ENCODE measurements around the gene SOHLH1. TPM values are rescaled to one million over a fixed set of nuclear protein-coding genes. Genes with fewer than 3 reads are reported as not detected.

The SOHLH1 gene
- total and polyA plus RNA-seq, 2 of the 13 experiments (the other 11 are each of a cell fraction or from before 2014, with no cell fraction given) = 0.15 TPM

DNA sequence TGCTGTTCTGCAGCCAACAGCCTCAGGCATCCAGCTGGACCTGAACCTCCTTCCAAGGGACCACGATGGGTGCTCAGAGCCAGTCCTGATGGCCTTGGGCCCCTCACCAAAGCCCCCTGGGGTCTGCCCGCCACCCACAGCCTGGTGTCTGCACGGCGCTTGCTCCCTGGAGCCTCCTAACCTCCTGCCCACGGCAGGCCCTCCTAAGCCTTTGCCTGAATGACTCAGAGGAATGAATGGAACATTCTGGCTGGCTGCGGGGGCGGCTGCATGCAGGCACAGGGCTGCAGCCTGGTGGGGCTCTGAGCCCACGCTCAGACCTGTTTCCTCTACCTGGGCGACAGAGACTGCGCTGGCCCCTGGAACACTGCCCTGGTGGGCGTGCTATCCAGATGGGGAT lies 6.9 kb downstream of the SOHLH1 start:
- DNase-seq (ENCODE audit: low spot score) (no peak), ATAC-seq (no peak), FAIRE-seq (no peak)
- no peaks in the 10 kb centered on the region for H3K79me2 ChIP-seq (ENCODE audit: insufficient read depth, low read length)
- no peaks in the 10 kb centered on the region for H3K36me3 ChIP-seq (replicated peaks in 1 of 2; ENCODE audit: control insufficient read depth in 1 of 2, insufficient read depth in 2 of 2, low read length in 2 of 2)
- H3K4me3 ChIP-seq (replicated peaks in 1 of 3; ENCODE audit: insufficient read depth in 1 of 3, low read depth in 2 of 3, low read length in 3 of 3) = no peak overlapping the region
- no peak overlapping the region for H3K27ac ChIP-seq (ENCODE audit: extremely low read length, insufficient read depth, low read length)
- no peak overlapping the region for H2AFZ ChIP-seq (ENCODE audit: low read length)
- no TSS peak for BruUV-seq (replicated peaks)
- in situ Hi-C loops (cut with HindIII; ENCODE audit: extremely low pct_ligation_motif_present, low pct_unique_long_range_greater_than_20kb) = no loop called here
- ChIA-PET POLR2A (no interaction called here), CTCF (ENCODE audit: low intra/inter-chr PET ratio, low total read pairs) (no interaction called here)
- no peaks in the 10 kb centered on the region for H3K9me3 ChIP-seq (ENCODE audit: low read length)
- H4K20me1 ChIP-seq (ENCODE audit: insufficient read depth, low read length) = no peaks in the 10 kb centered on the region
- no peak overlapping the region for H3K9ac ChIP-seq (ENCODE audit: insufficient read depth, low read depth, low read length)
- no peak overlapping the region for H3K4me2 ChIP-seq (ENCODE audit: low read depth, low read length)
- WGBS (ENCODE audit: low lambda C conversion rate) = 22% methylated on average over 6 of the region's 11 CpGs
- intact Hi-C loops (cut with micrococcal nuclease; ENCODE audit: unreplicated experiment) = no loop called here
- H3K27me3 ChIP-seq (ENCODE audit: control insufficient read depth in 1 of 2, insufficient read depth in 2 of 2, low read length in 2 of 2) = peaks cover 28 to 93% of the 10 kb centered on the region in 2 experiments
- H3K4me1 ChIP-seq (ENCODE audit: insufficient read depth, low read length) = no peaks in the 10 kb centered on the region
- TF ChIP-seq SSRP1 (CRISPR knock-in tag; IDR thresholded peaks at IDR 0.05) (no peak), ZEB1 (IDR thresholded peaks at IDR 0.05; ENCODE audit: insufficient replicate concordance, low read depth) (no peak), DNMT3B (CRISPR knock-in tag; conservative IDR thresholded peaks at IDR 0.05) (no peak), ZNF180 (CRISPR knock-in tag; IDR thresholded peaks at IDR 0.05; ENCODE audit: borderline replicate concordance, low read depth) (no peak), KAT7 (CRISPR knock-in tag; IDR thresholded peaks at IDR 0.05; ENCODE audit: borderline replicate concordance) (no peak), ZNF577 (CRISPR knock-in tag; IDR thresholded peaks at IDR 0.05; ENCODE audit: borderline replicate concordance, low read depth) (no peak), MBD4 (IDR thresholded peaks at IDR 0.05; ENCODE audit: borderline replicate concordance, low read length) (no peak), SMYD3 (CRISPR knock-in tag; IDR thresholded peaks at IDR 0.05) (no peak), TOPORS (CRISPR knock-in tag; IDR thresholded peaks at IDR 0.05) (no peak), ZNF17 (CRISPR knock-in tag; IDR thresholded peaks at IDR 0.05) (no peak), REPIN1 (CRISPR knock-in tag; IDR thresholded peaks at IDR 0.05; ENCODE audit: borderline replicate concordance, low read depth) (no peak)
- TF ChIP-seq, protein P1, sequence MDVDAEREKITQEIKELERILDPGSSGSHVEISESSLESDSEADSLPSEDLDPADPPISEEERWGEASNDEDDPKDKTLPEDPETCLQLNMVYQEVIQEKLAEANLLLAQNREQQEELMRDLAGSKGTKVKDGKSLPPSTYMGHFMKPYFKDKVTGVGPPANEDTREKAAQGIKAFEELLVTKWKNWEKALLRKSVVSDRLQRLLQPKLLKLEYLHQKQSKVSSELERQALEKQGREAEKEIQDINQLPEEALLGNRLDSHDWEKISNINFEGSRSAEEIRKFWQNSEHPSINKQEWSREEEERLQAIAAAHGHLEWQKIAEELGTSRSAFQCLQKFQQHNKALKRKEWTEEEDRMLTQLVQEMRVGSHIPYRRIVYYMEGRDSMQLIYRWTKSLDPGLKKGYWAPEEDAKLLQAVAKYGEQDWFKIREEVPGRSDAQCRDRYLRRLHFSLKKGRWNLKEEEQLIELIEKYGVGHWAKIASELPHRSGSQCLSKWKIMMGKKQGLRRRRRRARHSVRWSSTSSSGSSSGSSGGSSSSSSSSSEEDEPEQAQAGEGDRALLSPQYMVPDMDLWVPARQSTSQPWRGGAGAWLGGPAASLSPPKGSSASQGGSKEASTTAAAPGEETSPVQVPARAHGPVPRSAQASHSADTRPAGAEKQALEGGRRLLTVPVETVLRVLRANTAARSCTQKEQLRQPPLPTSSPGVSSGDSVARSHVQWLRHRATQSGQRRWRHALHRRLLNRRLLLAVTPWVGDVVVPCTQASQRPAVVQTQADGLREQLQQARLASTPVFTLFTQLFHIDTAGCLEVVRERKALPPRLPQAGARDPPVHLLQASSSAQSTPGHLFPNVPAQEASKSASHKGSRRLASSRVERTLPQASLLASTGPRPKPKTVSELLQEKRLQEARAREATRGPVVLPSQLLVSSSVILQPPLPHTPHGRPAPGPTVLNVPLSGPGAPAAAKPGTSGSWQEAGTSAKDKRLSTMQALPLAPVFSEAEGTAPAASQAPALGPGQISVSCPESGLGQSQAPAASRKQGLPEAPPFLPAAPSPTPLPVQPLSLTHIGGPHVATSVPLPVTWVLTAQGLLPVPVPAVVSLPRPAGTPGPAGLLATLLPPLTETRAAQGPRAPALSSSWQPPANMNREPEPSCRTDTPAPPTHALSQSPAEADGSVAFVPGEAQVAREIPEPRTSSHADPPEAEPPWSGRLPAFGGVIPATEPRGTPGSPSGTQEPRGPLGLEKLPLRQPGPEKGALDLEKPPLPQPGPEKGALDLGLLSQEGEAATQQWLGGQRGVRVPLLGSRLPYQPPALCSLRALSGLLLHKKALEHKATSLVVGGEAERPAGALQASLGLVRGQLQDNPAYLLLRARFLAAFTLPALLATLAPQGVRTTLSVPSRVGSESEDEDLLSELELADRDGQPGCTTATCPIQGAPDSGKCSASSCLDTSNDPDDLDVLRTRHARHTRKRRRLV (CRISPR knock-in tag; IDR thresholded peaks at IDR 0.05) = no peak
- TF ChIP-seq, protein P2, sequence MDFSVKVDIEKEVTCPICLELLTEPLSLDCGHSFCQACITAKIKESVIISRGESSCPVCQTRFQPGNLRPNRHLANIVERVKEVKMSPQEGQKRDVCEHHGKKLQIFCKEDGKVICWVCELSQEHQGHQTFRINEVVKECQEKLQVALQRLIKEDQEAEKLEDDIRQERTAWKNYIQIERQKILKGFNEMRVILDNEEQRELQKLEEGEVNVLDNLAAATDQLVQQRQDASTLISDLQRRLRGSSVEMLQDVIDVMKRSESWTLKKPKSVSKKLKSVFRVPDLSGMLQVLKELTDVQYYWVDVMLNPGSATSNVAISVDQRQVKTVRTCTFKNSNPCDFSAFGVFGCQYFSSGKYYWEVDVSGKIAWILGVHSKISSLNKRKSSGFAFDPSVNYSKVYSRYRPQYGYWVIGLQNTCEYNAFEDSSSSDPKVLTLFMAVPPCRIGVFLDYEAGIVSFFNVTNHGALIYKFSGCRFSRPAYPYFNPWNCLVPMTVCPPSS (IDR thresholded peaks at IDR 0.05) = no peak
- TF ChIP-seq, protein P3, sequence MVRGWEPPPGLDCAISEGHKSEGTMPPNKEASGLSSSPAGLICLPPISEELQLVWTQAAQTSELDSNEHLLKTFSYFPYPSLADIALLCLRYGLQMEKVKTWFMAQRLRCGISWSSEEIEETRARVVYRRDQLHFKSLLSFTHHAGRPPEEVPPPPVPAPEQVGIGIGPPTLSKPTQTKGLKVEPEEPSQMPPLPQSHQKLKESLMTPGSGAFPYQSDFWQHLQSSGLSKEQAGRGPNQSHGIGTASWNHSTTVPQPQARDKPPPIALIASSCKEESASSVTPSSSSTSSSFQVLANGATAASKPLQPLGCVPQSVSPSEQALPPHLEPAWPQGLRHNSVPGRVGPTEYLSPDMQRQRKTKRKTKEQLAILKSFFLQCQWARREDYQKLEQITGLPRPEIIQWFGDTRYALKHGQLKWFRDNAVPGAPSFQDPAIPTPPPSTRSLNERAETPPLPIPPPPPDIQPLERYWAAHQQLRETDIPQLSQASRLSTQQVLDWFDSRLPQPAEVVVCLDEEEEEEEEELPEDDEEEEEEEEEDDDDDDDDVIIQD (CRISPR knock-in tag; IDR thresholded peaks at IDR 0.05; ENCODE audit: low read depth) = no peak
- TF ChIP-seq, protein P4, sequence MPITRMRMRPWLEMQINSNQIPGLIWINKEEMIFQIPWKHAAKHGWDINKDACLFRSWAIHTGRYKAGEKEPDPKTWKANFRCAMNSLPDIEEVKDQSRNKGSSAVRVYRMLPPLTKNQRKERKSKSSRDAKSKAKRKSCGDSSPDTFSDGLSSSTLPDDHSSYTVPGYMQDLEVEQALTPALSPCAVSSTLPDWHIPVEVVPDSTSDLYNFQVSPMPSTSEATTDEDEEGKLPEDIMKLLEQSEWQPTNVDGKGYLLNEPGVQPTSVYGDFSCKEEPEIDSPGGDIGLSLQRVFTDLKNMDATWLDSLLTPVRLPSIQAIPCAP (CRISPR knock-in tag; IDR thresholded peaks at IDR 0.05; ENCODE audit: low read depth) = no peak
- TF ChIP-seq, protein P5, sequence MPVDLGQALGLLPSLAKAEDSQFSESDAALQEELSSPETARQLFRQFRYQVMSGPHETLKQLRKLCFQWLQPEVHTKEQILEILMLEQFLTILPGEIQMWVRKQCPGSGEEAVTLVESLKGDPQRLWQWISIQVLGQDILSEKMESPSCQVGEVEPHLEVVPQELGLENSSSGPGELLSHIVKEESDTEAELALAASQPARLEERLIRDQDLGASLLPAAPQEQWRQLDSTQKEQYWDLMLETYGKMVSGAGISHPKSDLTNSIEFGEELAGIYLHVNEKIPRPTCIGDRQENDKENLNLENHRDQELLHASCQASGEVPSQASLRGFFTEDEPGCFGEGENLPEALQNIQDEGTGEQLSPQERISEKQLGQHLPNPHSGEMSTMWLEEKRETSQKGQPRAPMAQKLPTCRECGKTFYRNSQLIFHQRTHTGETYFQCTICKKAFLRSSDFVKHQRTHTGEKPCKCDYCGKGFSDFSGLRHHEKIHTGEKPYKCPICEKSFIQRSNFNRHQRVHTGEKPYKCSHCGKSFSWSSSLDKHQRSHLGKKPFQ (CRISPR knock-in tag; IDR thresholded peaks at IDR 0.05; ENCODE audit: insufficient replicate concordance) = no peak

Data from HepG2 (cell line).